COLO668 (cell line): ENCODE results near the gene DEDD2.
A peak's percentile ranks its signal among the peaks of the same experiment; 100 is the strongest.

ENCODE experiments used
- DNase-seq: peaks from one replicate; lab custom pipeline; 2025; ENCODE audit not compliant: unreplicated experiment; lab: John Stamatoyannopoulos, UW

The DEDD2 gene

DNA sequence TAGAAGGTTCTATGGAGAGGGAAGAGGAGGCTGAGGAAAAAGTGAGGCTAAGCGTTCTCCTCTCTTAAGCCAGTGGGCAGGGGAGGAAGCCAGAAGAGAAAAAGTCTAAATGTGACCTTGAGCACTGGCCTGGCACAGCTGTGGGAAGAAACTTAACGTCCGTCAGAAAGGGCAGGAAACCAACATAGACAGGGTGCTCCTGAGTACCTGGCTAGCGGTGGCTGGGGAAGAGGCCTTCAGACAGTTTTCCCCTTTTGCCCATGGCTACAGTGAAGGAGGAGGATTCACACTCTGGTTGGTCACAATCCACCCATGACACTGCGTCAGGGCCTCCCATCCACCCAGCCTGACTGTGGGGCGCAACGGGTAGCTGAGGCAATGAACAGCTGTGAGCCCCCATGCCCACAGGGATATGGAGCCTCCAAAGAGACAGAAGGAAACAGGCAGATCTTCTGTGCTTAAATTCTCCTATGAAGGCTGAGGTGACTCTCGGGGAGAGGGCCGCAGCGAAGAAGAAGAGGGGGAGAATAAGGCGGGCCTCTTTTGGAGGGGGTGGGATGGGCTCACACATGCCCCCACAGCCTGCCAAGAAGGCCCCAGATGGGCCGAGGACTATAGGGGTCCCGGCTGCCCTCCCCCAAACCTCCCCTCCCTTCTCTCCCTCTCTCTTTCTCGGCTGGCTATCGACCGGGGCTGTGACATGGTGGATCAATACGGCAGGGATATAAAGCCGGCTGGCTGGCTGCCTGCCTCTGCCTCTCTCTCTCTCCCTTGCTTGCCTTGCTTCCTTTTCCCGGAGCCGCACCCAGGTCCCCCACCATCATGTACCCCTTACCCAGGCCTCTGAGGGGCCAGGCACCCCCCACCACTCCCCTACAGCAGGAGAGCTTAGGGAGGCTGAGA lies 65.4 kb downstream of the DEDD2 start:
- no peak for DNase-seq

DNA sequence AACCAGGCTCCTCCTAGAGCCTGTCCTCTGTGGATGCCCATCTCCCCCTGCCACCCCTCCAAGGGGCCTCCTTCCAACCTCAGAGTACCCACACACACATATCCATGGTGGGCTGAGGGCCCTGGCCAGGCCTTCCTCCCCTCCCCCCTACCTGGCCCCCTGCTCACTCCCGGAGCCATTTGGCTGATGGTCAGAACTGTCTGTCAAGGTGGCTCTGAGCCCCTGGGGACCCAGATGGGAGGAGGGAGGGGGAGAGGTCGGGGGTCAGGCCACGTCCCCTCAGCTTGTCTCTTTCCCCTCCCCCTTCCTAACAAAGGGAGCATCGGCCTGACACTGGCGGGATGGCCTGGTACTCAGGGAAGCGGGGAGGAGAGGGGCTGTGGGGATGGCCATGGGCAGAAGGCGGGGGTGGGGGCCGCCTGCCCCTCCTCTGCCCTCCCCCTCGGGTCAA lies 66.5 kb downstream of the DEDD2 start:
- no peak for DNase-seq

DNA sequence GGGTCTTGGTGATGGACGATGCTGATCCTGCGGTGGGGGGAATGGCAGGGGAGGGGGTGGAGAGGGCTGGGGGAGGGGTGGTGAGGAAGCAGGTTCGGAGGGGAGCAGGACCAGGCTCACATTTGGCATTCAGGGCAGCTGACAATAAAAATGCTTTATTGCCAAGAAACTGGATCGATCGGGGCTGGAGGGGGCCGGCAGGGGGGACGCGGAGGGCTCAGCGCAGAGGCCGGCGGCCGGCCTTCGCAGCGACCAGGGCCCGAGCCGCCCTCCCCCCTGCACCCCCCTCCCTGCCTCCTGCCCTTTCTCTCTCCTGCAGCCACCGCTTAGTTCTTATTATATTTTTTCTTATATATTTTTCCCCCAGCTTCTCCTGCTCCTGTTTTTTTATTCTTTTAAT lies 67.1 kb downstream of the DEDD2 start:
- DNase-seq = peak; percentile 69

DNA sequence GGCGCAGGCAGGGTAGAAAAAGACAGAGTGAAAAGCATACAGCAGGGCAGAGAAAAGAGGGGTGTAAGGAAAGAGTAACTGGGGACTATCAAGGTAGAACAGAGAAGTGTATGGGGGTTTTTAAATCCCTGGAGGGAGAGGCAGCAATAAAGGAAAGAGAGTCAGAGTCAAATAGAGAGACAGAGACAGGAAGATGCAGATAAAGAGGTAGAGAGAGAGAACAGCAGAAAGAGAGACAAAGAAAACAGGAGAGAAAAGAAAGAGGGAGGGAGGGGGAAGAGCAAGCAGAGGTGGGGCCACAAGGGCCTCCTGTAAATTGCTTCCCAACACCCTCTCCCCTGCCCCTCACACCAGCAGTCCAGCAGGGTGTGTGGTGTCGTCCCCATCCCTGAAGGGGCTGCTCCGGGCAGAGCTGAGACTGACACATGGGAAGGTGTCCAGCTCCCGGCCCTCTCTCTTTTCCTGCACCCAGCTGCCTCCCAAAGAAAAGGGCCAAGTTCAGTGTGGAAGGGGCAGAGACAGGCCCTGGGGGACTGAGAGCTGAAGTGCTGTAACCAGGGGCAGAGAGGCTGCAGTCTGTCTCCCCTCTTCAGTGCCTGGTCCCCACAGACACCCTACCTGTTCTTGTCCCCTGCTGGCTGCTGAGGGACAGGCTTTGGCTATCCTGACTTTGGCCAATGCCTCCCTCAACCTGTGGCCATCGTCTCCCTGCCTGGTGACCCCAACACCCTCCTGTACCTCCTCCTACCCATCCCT lies 67.9 kb downstream of the DEDD2 start:
- no peak for DNase-seq
